ENCODE data around the gene CD163.
"Not testable (repeated sequence)": the region's sequence is repeated elsewhere in the genome, so short reads cannot be mapped to it uniquely, and the experiment has no call there.

The CD163 gene

GRCh38 chr12:7448099-7448498 lies 55.5 kb downstream of the CD163 start:
- no peak for DNase-seq (ENCODE audit: low read depth)

GRCh38 chr12:7444537-7444936 lies 59.0 kb downstream of the CD163 start:
- no peak for DNase-seq (ENCODE audit: low read depth)

GRCh38 chr12:7444076-7444475 lies 59.5 kb downstream of the CD163 start, which contains the start of gene CD163L1:
TSS of gene CD163L1 (minus strand) at chr12:7444153. CDS start at chr12:7444127, 26 bp downstream.
- no peak for DNase-seq (ENCODE audit: low read depth)

- no peak for DNase-seq (ENCODE audit: low read depth)
These were observed 62.4 kb downstream of the CD163 start for GRCh38 chr12:7441216-7441615.

GRCh38 chr12:7439579-7440505 lies 63.7 kb downstream of the CD163 start:
- peak; percentile 8 for DNase-seq (ENCODE audit: low read depth)

GRCh38 chr12:7438291-7438995 lies 65.1 kb downstream of the CD163 start:
- not testable (repeated sequence) for DNase-seq (ENCODE audit: low read depth)

- DNase-seq (ENCODE audit: low read depth), result not testable (repeated sequence)
These were observed 66.1 kb downstream of the CD163 start for GRCh38 chr12:7437494-7437893.

GRCh38 chr12:7434670-7435069 lies 68.9 kb downstream of the CD163 start:
- DNase-seq (ENCODE audit: low read depth), result no peak

GRCh38 chr12:7433276-7433822 lies 70.2 kb downstream of the CD163 start:
- no peak for DNase-seq (ENCODE audit: low read depth)

GRCh38 chr12:7431993-7432685 lies 71.4 kb downstream of the CD163 start:
- DNase-seq (ENCODE audit: low read depth), result no peak
